Stomach (tissue), 4 donors: Measurements from ENCODE around the gene RAPGEF3.

ENCODE experiments used
- CTCF ChIP-seq, 7 experiments: fragments of 450-650 bp in 4 of 7; fragments of 200-600 bp in 3 of 7; sonication (generic) in 3 of 7; IDR thresholded peaks; one replicate each; pipeline ENCODE4 v1.5.1; 2016 to 2019; ENCODE audit warnings: antibody characterized with exemption in 7 of 7, control low read depth in 2 of 7, mild to moderate bottlenecking in 1 of 7
- POLR2A ChIP-seq, 4 donors: fragments of 450-650 bp; IDR thresholded peaks; one replicate each; pipeline ENCODE4 v1.6.1; 2016; ENCODE audit warnings: antibody characterized with exemption in 4 of 4, control low read depth in 2 of 4, mild to moderate bottlenecking in 1 of 4, moderate library complexity in 1 of 4
- POLR2AphosphoS5 ChIP-seq, 3 donors: sonication (generic); formaldehyde crosslinking; IDR thresholded peaks; one replicate each; pipeline ENCODE4 v1.6.1; 2016; ENCODE audit warnings: antibody characterized with exemption in 3 of 3

DNA sequence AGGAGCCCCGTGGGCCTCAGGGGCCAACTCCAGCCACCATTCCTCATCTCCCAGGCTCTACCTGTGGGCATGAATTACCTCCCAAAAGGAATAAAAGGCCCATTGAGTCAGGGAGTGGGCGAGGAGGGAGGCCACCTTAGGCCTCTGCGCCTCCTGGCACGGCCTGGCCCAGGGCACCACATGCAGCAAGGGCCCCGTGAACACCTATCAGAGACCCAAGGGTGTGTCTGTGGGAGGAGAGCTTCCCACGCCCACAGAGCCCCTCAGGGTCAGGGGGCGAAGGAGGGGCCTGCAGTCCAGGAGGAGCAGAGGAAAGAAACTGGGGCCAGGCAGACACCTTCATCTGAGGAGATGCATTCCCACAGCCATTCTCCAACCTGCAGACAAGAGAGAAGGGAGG, 12.2 kb downstream of the RAPGEF3 start:
- TF ChIP-seq CTCF (IDR thresholded peaks at IDR 0.05) (no peak), POLR2AphosphoS5 (IDR thresholded peaks at IDR 0.05) (no peak), POLR2A (IDR thresholded peaks at IDR 0.05) (no peak)
